Stromal cell of bone marrow (primary cell): ENCODE results near the gene FAM229A.

Source experiments
- DNase-seq: peaks from one replicate; pipeline ENCODE4 v3.0.0-alpha.2; 2012; ENCODE audit warnings: low read depth

The FAM229A gene

GRCh38 chr1:32330558-32331151, 31.6 kb downstream of the FAM229A start:
- DNase-seq, result no peak

- DNase-seq, result no peak
Measured at GRCh38 chr1:32329931-32330466, 32.3 kb downstream of the FAM229A start.

GRCh38 chr1:32327204-32327603, 35.1 kb downstream of the FAM229A start:
- no peak for DNase-seq

- no peak for DNase-seq
Measured at GRCh38 chr1:32321712-32322291, 40.5 kb downstream of the FAM229A start.

- no peak for DNase-seq
Measured at GRCh38 chr1:32318127-32318869, 44.0 kb downstream of the FAM229A start.

GRCh38 chr1:32316903-32317277, 45.4 kb downstream of the FAM229A start:
- no peak for DNase-seq

- no peak for DNase-seq
Measured at GRCh38 chr1:32311709-32312393, 50.4 kb downstream of the FAM229A start.
